GM12801 (cell line): ENCODE data around the gene RNF223.

ENCODE experiments used
- TF ChIP-seq, protein P1 (sequence below): IDR thresholded peaks from one replicate; pipeline ENCODE4 v1.5.1; 2011; ENCODE audit warnings: control low read depth; ENCODE audit not compliant: insufficient read length; ENCODE audit errors: extremely low read depth

RNF223 gene

DNA sequence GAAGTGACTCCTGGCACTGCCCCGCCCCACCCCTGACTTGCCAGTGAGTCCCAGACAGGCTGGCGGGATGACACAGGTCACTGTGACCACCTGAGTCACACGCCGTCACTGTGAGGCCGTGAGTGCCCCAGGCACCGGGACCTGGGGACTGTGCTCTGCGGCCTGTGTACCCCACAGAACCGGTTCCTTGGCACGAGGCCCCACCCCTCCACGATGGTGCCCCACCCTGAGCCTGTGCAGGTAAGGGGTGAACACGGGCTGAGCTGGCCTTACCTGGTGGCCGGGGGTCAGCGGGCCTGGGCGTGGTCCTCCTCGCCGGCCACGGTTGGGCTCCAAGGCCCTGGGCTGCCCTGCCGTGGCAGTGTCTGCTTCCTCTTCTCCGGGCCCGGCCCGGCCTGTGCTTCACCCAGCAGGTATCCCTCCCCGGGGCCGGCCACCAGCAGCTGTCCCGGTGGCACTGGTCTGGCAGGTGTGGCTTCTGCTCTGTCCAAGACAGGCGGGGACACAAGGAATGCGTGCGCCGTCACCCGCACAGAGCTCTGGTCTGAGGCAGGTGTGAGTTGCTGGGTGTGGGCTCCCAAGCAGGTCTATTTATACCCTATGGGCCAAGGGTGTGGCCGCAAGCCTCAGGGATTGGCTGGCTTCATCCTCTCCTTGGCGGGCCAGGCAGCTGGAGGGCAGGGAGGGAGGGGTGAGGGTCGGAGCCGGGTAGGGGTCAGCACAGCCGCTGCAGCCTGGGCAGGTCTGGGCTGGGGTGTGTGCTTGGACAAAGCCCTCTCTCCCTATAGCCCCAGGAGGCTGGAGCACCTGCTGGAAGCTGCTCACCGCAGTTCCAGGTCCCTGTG is at the start of gene RNF223:
TSS of gene RNF223 (minus strand) at position 564 of the 845 bp plus-strand sequence. CDS start 1,740 bp downstream, outside the sequence.
- TF ChIP-seq, protein P1, sequence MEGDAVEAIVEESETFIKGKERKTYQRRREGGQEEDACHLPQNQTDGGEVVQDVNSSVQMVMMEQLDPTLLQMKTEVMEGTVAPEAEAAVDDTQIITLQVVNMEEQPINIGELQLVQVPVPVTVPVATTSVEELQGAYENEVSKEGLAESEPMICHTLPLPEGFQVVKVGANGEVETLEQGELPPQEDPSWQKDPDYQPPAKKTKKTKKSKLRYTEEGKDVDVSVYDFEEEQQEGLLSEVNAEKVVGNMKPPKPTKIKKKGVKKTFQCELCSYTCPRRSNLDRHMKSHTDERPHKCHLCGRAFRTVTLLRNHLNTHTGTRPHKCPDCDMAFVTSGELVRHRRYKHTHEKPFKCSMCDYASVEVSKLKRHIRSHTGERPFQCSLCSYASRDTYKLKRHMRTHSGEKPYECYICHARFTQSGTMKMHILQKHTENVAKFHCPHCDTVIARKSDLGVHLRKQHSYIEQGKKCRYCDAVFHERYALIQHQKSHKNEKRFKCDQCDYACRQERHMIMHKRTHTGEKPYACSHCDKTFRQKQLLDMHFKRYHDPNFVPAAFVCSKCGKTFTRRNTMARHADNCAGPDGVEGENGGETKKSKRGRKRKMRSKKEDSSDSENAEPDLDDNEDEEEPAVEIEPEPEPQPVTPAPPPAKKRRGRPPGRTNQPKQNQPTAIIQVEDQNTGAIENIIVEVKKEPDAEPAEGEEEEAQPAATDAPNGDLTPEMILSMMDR = no peak

DNA sequence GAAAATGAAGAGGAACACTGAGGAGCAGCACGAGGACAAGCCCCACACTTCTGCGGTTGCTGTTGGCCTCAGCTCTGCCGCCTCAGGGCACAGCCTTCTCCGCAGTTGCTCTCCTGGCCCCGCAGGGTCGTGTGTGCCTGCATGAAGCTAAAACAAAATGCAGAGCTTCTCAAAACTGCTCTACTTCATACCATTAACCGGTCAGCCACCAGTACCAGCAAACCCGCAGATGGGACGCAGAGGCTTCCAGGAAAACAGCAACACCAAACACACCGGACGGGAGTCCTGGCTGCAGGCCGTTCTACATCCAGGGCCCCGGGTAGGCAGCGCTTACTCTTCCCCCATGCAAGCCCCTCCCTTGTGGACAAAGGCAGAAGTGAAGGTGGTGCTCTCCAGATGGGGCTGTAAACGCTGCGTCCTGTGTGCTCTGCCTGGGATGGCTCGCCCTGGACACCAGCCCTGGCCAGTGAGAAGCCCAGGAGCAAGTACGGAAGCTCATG is 48.9 kb upstream of the RNF223 start:
- TF ChIP-seq, protein P1 = no peak

DNA sequence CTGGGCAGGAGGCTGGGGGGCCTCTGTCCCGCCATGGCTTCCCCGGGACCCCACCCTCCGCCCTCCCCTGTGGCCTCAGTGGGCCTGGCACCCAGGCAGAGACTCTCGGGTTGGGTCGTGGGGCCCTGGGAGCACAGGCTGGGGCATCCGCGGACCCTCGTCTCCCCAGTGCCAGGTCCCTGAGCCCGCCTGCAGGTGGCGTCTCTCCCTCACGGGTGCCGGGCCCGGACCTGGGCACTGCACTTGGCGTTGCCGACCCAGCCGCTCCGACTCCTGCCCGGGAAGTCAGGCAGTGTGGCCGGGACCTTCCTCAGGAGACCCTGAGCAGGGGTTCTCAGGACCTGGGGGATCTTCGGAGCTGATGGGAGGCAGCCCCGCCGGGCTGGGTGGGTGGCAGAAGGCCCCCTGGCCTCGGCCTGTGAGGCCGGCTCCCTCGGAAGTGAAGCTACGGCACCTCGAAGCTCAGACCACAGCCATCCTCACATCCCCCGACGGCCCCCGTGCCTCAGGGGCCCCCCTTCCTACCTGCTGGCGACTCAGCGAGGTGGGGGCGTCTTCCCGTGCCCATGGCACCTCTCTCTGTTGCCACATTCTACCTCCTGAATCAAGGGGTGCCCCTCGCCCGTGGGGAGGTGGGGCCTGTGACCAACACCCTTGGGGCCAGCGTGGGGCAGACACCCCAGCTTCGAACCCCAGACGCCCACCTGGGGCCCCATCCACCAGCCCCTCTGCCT is 48.1 kb upstream of the RNF223 start:
- TF ChIP-seq, protein P1 = no peak

DNA sequence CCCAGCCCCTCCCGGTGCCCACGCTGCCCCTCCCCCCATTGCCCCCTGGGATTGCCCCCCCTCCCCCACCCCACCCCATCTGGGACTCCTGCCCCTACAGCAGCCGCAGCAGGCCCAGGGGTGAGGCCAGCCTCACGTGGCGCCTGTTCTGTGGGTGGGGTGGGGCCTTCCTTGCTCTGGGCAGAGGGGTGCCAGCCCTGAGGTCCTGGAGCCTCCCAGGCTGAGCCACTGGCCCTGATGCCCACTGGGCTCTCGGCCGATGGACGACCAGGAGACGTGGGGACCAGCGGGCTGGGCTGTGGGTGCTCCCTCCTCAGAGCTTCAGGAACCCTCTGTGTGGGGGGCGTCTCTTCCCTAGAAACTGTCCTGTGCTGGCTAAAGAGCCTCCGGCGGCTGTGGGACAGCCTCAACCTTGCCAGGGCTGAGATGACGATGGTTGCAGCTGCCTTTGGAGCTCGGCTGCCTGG is 47.5 kb upstream of the RNF223 start:
- TF ChIP-seq, protein P1 = no peak

DNA sequence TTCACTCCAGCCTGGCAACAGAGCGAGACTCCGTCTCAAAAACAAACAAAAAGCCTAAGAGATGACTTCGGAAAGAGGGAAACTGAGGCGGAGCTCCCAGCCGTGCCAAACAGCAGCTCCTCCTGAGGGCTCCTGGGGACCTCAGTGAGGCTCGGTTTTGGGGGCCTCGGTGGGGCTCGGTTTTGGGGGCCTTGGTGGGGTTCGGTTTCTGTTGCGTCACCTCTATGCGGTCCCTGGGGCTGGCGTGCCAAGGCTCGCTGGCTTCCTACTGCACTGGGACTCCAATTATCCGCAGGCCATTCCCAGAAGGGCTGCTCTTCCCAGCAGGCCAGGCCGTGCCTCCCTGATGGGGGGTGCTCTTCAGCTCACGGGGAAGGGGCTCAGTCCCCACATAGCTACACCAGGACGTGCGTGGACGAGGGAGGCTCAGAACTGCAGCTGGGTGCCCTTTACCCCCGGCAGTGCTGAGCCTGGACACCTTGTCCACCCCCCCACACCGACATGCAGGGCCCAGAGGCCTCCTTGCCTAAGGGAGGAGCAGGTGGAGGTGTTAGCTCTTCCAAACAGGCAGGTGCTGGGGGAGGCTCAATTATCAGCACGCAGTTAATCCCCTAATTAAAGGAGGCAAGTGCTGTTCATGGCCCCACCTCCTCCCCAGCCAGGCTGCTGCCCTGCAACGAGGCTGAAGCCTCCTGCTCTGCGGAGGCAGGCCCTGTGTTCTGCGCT is 46.9 kb upstream of the RNF223 start:
- TF ChIP-seq, protein P1 = no peak

DNA sequence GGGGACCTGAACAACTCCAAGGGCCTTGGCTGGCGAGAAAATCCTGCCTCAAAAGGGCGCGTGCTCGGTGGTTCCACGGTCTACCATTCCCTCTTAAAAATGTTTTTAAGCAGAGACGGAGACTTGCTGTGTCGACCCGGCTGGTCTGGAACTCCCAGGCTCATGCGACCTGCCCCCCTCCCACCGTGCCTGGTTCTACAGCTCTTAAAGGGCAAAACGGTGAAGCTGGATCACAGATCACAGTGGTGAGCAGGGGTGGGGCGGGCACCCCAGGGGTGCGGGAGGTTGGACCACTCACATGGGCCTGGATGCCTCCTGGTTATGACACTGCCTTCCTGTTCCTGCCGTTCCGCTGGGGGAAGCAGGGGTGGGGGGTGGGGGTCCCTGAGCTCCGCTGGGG is 46.0 kb upstream of the RNF223 start:
- TF ChIP-seq, protein P1 = no peak
